Gastroesophageal sphincter (tissue), 3 donors: Measurements from ENCODE around the gene CEMIP.

Experiments used
- CTCF ChIP-seq, 4 experiments: fragments of 200-600 bp in 2 of 4; fragments of 450-650 bp in 2 of 4; sonication (generic) in 1 of 4; IDR thresholded peaks; one replicate each; pipeline ENCODE4 v1.5.1; 2017 to 2019; ENCODE audit warnings: antibody characterized with exemption in 4 of 4, mild to moderate bottlenecking in 2 of 4, moderate library complexity in 2 of 4
- EP300 ChIP-seq: sonication (generic); formaldehyde crosslinking; IDR thresholded peaks from one replicate; pipeline ENCODE4 v1.6.1; 2017; ENCODE audit warnings: antibody characterized with exemption, mild to moderate bottlenecking

DNA sequence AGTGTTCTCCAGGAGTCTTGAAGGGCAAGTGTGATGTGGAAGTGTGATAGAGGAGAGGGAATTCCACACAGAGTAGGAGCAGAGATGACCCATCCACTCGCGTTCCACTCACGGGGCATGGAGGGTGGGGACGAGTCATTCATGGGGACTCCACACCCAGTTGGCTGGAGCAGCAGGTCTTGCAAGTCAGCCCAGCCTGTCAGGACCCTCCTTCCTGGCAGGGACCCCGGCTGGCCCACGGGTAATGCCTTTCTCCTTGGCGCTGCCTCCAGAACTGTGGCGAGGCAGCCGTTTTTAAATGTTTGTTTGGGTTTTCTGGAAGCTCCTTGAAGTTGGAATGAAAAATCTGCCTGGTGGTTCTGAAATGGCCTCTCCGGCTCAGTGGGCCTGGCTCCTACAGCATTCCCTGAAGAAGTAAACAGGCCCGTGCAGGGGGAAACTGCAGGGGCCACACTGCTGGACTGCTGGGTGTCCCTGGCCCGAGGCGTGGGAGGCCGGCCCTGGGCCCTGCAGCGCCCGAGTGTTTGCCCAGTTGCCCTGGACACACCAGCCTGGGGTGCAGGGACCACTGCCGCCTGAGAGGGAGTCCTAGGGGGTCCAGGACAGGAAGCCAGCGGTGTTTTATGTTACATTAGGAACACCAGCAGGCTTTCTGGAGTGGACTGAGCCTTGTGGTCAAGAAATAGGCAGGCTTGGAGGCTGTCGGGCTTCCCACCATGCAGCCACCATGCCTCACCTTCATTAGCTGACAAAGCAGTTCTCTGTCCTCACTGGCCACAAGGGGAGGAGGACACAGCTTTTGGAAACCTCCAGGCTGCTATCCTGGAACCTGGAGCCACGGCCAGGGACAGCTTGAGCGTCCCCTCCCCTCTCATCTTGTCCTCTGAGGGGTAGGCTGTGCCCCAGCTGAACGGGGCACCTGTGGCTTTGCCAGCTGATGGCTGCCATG is 61.3 kb downstream of the CEMIP start:
- TF ChIP-seq CTCF (IDR thresholded peaks at IDR 0.05): no peak
- TF ChIP-seq EP300: no peak
